HG03460 (cell line): ENCODE measurements around the gene PLBD1.

ENCODE experiments used
- ATAC-seq: cut with Tn5 transposase; IDR thresholded peaks from one replicate; pipeline ENCODE4 v1.9.1; 2021; ENCODE audit not compliant: unreplicated experiment

The PLBD1 gene

DNA sequence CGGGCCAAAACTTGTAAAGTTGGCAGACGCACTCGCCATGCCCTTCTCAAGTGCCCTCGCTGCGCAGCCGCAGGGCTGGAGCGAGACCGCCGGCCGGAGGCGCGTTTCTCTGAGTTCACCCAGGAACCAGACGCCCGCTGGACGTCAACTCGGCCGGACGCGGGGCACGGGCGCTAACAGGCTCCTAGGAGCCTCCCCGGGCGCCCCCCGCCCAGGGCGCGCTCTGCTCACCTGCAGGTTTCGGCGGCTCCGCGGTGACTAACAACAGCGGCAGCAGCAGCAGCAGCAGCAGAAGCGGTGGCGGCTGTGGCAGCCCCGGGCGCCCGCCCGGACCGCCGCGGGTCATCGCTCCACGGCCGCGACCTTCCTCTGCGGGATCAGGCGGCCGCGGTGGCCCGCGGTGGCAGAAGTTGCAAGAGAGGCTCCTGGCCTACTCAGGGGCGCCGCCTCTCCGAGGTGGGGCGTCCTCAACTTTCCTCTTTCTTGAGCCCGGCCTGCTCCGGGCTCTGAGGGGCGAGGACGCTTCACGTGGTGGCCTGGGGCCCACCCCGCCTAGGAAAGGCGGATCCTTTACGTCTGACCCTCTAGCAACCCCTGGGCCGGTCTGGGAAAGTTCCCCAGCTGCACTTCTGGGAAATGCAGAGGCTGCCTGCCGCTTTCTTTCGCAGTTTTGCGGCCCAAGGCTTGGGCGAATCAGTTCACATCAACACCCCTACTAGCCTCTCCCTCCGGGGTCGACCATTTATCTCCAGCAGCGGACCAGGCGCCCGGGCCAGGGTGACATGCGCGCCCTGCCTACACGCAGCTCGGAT, at the start of gene PLBD1:
PLBD1 (minus strand) TSS at position 533 of the 812 bp plus-strand sequence; CDS start at position 346, 187 bp downstream.
- ATAC-seq, result no peak

GRCh38 chr12:14614704-14615121, 47.0 kb upstream of the PLBD1 start:
- peak; percentile 31 for ATAC-seq

DNA sequence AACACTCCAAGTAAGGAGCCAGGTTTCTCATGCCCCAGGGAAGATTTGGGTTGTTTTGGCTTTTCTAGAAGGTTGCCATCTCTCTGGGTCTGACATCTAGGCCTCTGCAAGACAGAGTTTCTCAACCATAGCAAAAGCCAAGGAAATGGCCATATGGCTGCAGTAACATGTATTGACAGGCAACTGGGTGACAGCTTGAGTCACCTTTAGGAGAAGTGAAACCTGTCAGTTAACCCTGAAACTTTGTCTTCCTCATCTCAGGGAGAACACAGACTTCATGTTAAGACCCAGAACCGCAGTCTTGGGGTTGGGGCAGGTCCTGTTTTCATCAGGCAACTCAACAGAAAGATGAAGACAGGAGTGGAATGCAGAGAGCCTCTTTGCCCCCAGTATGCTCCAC, 46.0 kb upstream of the PLBD1 start:
- peak; percentile 98 for ATAC-seq

GRCh38 chr12:14612898-14613445, 45.3 kb upstream of the PLBD1 start:
- ATAC-seq, result no peak

DNA sequence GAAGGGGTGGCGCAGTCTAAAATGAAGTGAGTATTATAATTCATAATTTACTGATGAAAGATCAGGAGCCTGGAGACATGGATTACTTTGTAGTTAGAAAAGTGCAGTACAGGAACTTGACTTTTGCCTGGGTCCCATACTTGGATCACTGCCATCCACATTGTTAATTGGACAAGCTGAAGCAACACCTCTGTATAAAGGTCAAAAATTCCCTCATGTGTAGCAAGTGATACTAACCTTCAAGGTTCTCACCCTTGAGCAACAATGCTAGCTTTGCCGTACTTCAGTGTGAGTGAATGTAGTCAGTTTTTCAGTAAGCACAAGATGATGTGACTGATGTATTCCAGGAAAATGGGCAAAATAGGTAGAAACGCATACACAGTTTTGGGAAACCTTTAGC, 44.6 kb upstream of the PLBD1 start:
- ATAC-seq, result no peak

DNA sequence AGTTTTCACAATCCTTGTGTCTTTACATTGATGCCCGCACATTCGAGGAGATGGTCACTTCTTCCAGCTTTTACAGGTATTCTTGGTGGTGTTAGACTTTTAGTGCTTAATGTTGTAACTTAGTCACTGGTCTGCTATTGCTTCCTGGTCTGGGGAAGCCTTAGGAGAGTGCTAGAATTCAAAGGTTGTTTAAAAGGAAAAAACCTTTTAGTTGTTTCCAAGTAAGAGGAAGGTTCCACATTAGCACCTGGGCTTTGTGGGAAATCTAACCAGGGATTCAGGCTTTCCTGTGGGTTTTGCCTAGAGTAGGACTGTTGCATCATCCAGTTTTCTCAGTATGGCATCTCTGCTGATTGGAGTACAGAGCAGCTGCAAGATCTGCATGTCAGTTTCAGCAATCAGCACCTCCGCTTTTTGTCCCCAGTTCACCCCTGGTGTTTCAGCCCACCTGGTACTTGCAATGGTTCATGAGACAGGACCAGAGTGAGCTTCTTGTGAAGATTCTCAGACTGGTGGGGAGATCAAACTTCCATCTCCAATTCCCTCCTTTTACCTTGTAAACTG, 44.0 kb upstream of the PLBD1 start:
- no peak for ATAC-seq

- ATAC-seq, result no peak
These were observed 39.9 kb upstream of the PLBD1 start for GRCh38 chr12:14607568-14607967.

DNA sequence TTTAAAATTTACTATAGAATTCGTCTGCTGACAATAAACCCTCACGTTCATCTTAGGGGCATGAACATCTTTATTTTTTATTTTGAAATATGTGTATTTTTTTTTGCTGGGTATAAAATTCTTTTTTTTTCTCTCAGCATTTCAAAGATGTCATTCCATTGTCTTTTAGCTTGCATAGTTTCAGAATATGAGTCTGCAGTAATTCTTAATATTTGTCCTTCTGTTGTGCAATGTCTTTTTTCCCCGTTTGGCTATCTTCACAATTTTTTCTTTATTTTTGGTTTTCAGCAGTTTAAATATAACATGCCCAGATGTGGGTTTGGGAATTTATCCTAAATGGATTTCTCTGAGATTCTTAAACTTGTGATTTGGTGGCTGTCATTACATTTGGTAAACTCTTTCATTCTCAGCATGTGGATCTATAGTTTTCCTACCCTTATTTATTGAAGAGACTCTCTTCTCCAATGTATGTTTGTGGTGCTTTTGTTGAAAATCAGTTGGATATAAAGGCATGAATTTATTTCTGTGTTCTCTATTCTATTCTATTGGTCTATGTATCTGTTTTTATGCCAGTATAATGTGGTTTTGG, 37.8 kb upstream of the PLBD1 start:
- ATAC-seq, result no peak

DNA sequence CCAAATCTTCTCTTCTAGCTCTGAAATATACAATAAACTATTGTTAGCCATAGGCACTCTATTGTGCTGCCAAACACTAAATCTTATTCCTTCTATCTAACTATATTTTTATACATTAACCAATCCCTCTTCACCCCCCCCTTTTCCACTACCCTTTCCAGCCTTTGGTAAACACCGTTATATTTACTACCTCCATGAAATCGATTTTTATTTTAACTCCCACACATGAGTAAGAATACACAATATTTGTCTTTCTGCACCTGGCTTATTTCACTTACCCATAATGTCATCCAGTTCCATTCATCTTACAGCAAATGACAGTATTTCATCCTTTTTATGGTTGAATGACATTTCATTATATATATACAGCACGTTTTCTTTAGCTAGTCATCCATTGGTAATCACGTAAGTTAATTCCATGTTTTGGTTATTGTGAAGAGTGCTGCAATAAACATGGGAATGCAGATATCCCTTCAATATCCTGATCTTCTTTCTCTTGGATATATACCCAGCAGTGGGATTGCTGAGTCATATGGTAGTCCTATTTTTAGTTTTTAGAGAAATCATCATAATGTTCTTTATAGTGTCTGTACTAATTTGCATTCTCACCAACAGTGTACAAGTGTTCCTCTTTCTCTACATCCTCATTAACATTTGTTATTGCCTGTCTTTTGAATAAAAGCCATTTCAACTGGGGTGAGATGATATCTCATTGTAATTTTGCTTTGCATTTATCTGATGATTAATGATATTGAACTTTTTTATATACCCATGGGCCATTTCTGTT, 34.2 kb upstream of the PLBD1 start:
- ATAC-seq, result no peak

DNA sequence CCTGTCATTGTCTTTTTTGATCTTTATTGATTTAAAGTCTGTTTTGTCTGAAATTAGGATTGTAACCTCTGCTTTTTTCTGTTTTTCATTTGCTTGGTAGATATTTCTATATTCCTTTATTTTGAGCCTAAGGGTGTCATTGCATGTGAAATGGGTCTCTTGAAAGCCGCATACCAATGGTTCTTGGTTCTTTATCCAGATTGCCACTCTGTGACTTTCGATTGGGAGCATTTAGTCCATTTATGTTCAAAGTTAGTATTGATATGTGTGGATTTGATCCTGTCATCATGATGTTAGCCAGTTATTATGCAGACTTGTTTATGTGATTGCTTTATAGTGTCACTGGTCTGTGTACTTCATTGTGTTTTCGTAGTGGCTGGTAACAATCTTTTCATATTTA, 29.8 kb upstream of the PLBD1 start:
- ATAC-seq, result no peak

- ATAC-seq, result no peak
These were observed 24.0 kb upstream of the PLBD1 start for GRCh38 chr12:14591719-14592118.

DNA sequence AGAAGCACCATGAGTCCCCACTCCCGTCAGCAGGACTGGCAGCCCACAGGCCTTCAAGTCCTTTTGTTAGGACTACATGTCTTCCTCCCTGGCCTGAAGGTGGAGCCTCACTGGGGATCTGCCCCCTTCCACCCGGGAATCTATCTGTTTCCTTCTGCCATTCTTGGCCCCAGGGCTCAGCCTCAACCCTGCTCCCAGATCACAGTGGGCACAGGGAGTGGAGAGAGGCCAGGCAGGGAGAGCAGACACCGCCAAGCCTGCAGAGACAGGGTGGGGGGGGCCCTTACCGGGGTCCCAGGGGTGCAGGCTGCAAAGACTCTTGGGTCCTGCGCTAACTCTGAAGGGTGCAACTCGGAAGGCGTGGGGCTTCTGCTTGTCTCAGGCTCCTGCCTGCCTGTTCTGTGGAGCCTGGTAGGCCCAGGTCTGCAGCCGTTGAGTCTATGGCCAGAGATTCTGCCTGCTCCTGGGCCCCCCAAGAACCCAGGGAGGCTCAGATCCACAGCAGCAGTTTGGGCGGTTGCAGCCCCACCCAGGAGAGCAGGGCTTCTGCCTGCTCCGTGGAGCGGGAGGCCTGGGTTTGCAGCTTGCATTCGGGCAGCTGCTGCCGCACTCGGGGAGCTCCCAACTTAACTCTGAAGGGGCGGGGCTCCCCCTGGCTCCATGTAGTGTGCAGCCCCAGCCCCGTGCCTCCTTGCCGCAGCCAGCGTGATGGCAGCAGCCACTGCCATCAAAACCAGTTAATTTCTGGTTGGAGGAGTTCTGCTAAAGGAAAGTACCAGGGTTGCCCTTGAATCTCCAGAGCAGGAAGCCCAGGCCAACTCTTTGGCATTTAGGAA, 21.7 kb upstream of the PLBD1 start:
- ATAC-seq, result no peak

- no peak for ATAC-seq
These were observed 20.9 kb upstream of the PLBD1 start for GRCh38 chr12:14588571-14588970.

DNA sequence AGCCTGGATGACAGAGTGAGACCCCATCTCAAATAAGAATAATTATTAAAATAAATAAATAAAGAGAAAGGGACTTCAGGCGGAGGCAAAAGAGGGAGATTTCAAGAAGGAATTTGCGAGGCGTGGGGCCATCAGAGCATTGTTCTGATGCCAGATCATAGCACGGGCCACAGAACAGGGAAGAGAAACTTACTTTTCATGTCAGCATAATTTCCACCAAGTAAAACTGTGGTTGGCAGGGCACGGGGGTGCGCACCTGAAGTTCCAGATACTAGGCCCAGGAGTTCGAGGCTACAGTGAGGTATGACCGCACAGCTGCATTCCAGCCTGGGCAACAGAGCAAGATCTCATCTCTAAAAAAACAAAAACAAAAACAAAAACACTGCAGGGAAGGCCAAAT, 11.0 kb upstream of the PLBD1 start:
- no peak for ATAC-seq

- ATAC-seq, result peak; percentile 85
These were observed 9.7 kb upstream of the PLBD1 start for GRCh38 chr12:14577344-14577743.

- ATAC-seq, result peak; percentile 25
These were observed 9.2 kb upstream of the PLBD1 start for GRCh38 chr12:14576896-14577295.

DNA sequence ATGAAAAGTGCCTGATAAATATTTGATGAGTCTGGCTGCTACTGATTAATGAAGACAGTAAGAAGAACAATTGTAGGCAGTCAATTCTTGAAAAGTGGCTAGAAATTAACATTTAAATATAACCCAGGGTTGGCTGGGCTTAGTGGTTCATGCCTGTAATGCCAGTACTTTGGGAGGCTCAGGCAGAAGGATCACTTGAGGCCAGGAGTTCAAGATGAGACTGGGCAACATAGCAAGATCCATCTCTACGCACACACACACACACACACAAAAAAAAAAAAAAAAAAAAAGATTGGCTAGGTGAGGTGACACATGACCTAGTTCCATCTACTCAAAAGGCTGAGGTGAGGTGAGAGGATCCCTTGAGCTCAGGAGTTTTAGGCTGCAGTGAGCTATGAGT, 7.9 kb upstream of the PLBD1 start:
- ATAC-seq, result no peak

GRCh38 chr12:14573118-14573517, 5.4 kb upstream of the PLBD1 start:
- ATAC-seq, result no peak

DNA sequence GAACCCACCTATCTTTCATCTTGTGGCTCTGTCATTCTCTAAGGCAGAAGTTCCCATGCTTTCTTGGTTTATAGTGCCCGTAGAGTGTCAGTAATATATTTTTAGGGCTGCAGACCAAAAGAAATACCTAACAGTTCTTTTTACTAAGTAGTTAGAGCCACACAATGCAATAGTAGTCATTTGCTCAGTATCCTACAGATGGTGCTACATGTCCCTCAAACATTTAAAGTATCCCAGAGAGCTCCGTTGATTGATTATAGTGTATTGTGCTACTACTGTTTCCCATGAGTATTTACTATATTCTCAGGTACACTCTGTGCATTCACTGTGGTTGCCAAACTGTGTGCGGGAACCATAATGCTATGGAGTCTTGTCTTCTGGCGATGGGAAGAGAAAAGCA, 4.7 kb upstream of the PLBD1 start:
- ATAC-seq, result no peak

GRCh38 chr12:14571779-14572178, 4.1 kb upstream of the PLBD1 start:
- no peak for ATAC-seq
